Spleen (tissue), 11 donors: ENCODE measurements around the gene DNAJC27. TPM values are rescaled to one million over a fixed set of nuclear protein-coding genes. Genes with fewer than 3 reads are reported as not detected.

Source experiments
- DNase-seq: peaks from one replicate; pipeline ENCODE4 v3.0.0-alpha.2; 2020
- H3K27ac ChIP-seq, 8 donors: fragments of 200-600 bp; sonication (generic) in 7 of 8; 1 replicate in 4 of 8; 2 replicates in 4 of 8; pipeline versions ENCODE4 v1.5.0 to v1.8.0; 2016 to 2021; ENCODE audit warnings: inconsistent platforms in 4 of 8, mild to moderate bottlenecking in 4 of 8, moderate library complexity in 1 of 8
- H3K27me3 ChIP-seq, 7 donors: fragments of 200-600 bp; sonication (generic) in 6 of 7; replicated peaks in 1 of 7; 1 replicate in 4 of 7; 2 replicates in 3 of 7; pipeline versions ENCODE4 v1.5.0 to v1.8.0; 2016 to 2021; ENCODE audit warnings: inconsistent platforms in 3 of 7, mild to moderate bottlenecking in 1 of 7
- H3K36me3 ChIP-seq, 6 donors: fragments of 200-600 bp; sonication (generic) in 5 of 6; 1 replicate in 4 of 6; 2 replicates in 2 of 6; pipeline versions ENCODE4 v1.5.0 to v1.8.0; 2016 to 2021; ENCODE audit warnings: inconsistent platforms in 2 of 6
- H3K4me1 ChIP-seq, 6 donors: fragments of 200-600 bp; sonication (generic) in 5 of 6; 1 replicate in 3 of 6; 2 replicates in 3 of 6; pipeline versions ENCODE4 v1.5.0 to v1.8.0; 2016 to 2021; ENCODE audit warnings: inconsistent platforms in 3 of 6
- H3K4me3 ChIP-seq, 8 donors: fragments of 200-600 bp; sonication (generic) in 7 of 8; 1 replicate in 4 of 8; 2 replicates in 4 of 8; pipeline versions ENCODE4 v1.5.0 to v1.8.0; 2016 to 2021; ENCODE audit warnings: inconsistent platforms in 4 of 8, mild to moderate bottlenecking in 4 of 8, moderate library complexity in 2 of 8
- H3K9me3 ChIP-seq, 8 donors: fragments of 200-600 bp; sonication (generic) in 7 of 8; 1 replicate in 4 of 8; 2 replicates in 4 of 8; pipeline versions ENCODE4 v1.5.0 to v1.8.0; 2016 to 2021; ENCODE audit warnings: inconsistent platforms in 4 of 8
- CTCF ChIP-seq, 11 experiments: fragments of 200-600 bp in 7 of 11; fragments of 450-650 bp in 4 of 11; sonication (generic) in 4 of 11; IDR thresholded peaks in 8 of 11; conservative IDR thresholded peaks in 3 of 11; 1 replicate in 7 of 11; 2 replicates in 4 of 11; pipeline versions ENCODE4 v1.4.0 to v1.8.0; 2016 to 2021; ENCODE audit warnings: antibody characterized with exemption in 11 of 11, inconsistent platforms in 4 of 11, mild to moderate bottlenecking in 1 of 11
- POLR2A ChIP-seq, 3 donors: fragments of 450-650 bp; IDR thresholded peaks; one replicate each; pipeline ENCODE4 v1.5.1; 2017; ENCODE audit warnings: antibody characterized with exemption in 3 of 3, mild to moderate bottlenecking in 1 of 3
- POLR2AphosphoS5 ChIP-seq, 3 donors: sonication (generic); formaldehyde crosslinking; IDR thresholded peaks; one replicate each; pipeline ENCODE4 v1.5.1; 2017; ENCODE audit warnings: antibody characterized with exemption in 3 of 3
- WGBS, 5 donors: extraction: QIAGEN DNeasy Blood & Tissue Kit in 3 of 5; methylation state at CpG; one replicate each; pipeline versions ENCODE4 v1.1.5 to v1.1.7; 2013 to 2018; 5-methylcytosine and 5-hydroxymethylcytosine counted together
- intact Hi-C: fragments of 100-400 bp; cut with DNase I; formaldehyde crosslinking; loops from one replicate; pipeline ENCODE4 v1.15.0; 2023; ENCODE audit warnings: low total_unique reads
- polyA plus RNA-seq, 3 donors: library from polyadenylated mRNA; stranded (reverse); fragments of 200-250 nt; gene quantifications; one replicate each; pipeline ENCODE4 v1.2.1, GENCODE V29; 2013
- total RNA-seq, 7 donors: library from RNA; depleted of rRNA in 3 of 7; stranded (reverse); fragments of >200 nt in 3 of 7; fragmentation: NEBNext Ultra II Directional in 4 of 7; extraction: Animal tissue kit (Norgen Biotek cat#: 25700) in 4 of 7; gene quantifications; one replicate each; pipeline versions ENCODE4 v1.1.0 to v1.2.1, GENCODE V29; 2016 to 2021
- donor health status: healthy with polysubstance abuse.
- donor health status: DM: no; HTN: no; CAD: no; lungs with moderate emphysema.
- donor health status: DM: no; HTN: no; CAD: no.
- donor health status: Bipolar disorder and iron deficiency.
- donor health status: healthy.
- donor health status: DM: no; HTN: no; CAD: no.
- donor health status: DM: yes; HTN: yes; CAD: no.

Gene DNAJC27
- total and polyA plus RNA-seq, 10 donors, result 1.7 to 10.5 (median 6.9) TPM

GRCh38 chr2:24915796-24916195, 56.0 kb downstream of the DNAJC27 start:
- H3K9me3 ChIP-seq, result no peaks in the 10 kb centered on the region
- no peak for TF ChIP-seq POLR2AphosphoS5 (IDR thresholded peaks at IDR 0.05)
- no peak for TF ChIP-seq CTCF (IDR thresholded peaks at IDR 0.05 in 8 of 11, conservative IDR thresholded peaks at IDR 0.05 in 3 of 11)
- no peak for TF ChIP-seq POLR2A (IDR thresholded peaks at IDR 0.05)
- peak; percentile 29 for DNase-seq
- intact Hi-C loops, result no loop called here
- H3K4me3 ChIP-seq, result no peak overlapping the region
- peaks cover 0 to 18% (median 0%) of the 10 kb centered on the region in 6 donors for H3K36me3 ChIP-seq
- H3K4me1 ChIP-seq, result peaks cover 5 to 33% (median 27%) of the 10 kb centered on the region in 6 donors
- no peak overlapping the region for H3K27ac ChIP-seq
- 90 to 95% (median 94%) methylated on average over 4 of the region's 4 CpGs for WGBS, 5 donors
- H3K27me3 ChIP-seq, result peaks cover 0 to 8% (median 0%) of the 10 kb centered on the region in 7 donors

GRCh38 chr2:24915175-24915574, 56.6 kb downstream of the DNAJC27 start:
- intact Hi-C loops, result no loop called here

GRCh38 chr2:24914713-24915112, 57.0 kb downstream of the DNAJC27 start:
- no peak overlapping the region for H3K4me3 ChIP-seq
- H3K9me3 ChIP-seq, result peaks cover 0 to 10% (median 6%) of the 10 kb centered on the region in 8 donors
- 74 to 91% (median 80%) methylated on average over 5 of the region's 5 CpGs for WGBS, 5 donors
- DNase-seq, result peak; percentile 44
- no peak overlapping the region for H3K27ac ChIP-seq
- H3K36me3 ChIP-seq, result peaks cover 0 to 18% (median 0%) of the 10 kb centered on the region in 6 donors
- intact Hi-C loops, result no loop called here
- H3K4me1 ChIP-seq, result peaks cover 5 to 28% (median 24%) of the 10 kb centered on the region in 6 donors
- H3K27me3 ChIP-seq, result peaks cover 0 to 4% (median 0%) of the 10 kb centered on the region in 7 donors
- TF ChIP-seq POLR2AphosphoS5 (IDR thresholded peaks at IDR 0.05) (no peak), POLR2A (IDR thresholded peaks at IDR 0.05) (no peak), CTCF (IDR thresholded peaks at IDR 0.05 in 8 of 11, conservative IDR thresholded peaks at IDR 0.05 in 3 of 11) (no peak)

More at GRCh38 chr2:24915175-24915574, 56.6 kb downstream of the DNAJC27 start:
- TF ChIP-seq POLR2A (IDR thresholded peaks at IDR 0.05), result no peak
- no peak for TF ChIP-seq CTCF (IDR thresholded peaks at IDR 0.05 in 8 of 11, conservative IDR thresholded peaks at IDR 0.05 in 3 of 11)
- TF ChIP-seq POLR2AphosphoS5 (IDR thresholded peaks at IDR 0.05), result no peak
- H3K4me3 ChIP-seq, result no peak overlapping the region
- peaks cover 5 to 28% (median 24%) of the 10 kb centered on the region in 6 donors for H3K4me1 ChIP-seq
- peaks cover 0 to 4% (median 0%) of the 10 kb centered on the region in 7 donors for H3K27me3 ChIP-seq
- WGBS, 5 donors, result 84 to 91% (median 89%) methylated on average over 8 of the region's 8 CpGs
- H3K27ac ChIP-seq, result no peak overlapping the region
- H3K36me3 ChIP-seq, result peaks cover 0 to 18% (median 0%) of the 10 kb centered on the region in 6 donors
- H3K9me3 ChIP-seq, result peaks cover 0 to 6% (median 2%) of the 10 kb centered on the region in 8 donors
- DNase-seq, result peak; percentile 31

GRCh38 chr2:24913911-24914310, 57.8 kb downstream of the DNAJC27 start:
- H3K27ac ChIP-seq, result no peak overlapping the region
- peak; percentile 48 for DNase-seq

More at GRCh38 chr2:24913911-24914310, 57.8 kb downstream of the DNAJC27 start:
- H3K27me3 ChIP-seq, result no peaks in the 10 kb centered on the region
- peaks cover 3 to 22% (median 18%) of the 10 kb centered on the region in 6 donors for H3K4me1 ChIP-seq
- H3K36me3 ChIP-seq, result peaks cover 0 to 18% (median 0%) of the 10 kb centered on the region in 6 donors
- WGBS, 5 donors, result 93 to 98% (median 96%) methylated on average over 9 of the region's 9 CpGs
- intact Hi-C loops, result no loop called here
- H3K4me3 ChIP-seq, result no peak overlapping the region
- TF ChIP-seq CTCF (IDR thresholded peaks at IDR 0.05 in 8 of 11, conservative IDR thresholded peaks at IDR 0.05 in 3 of 11) (no peak), POLR2A (IDR thresholded peaks at IDR 0.05) (no peak), POLR2AphosphoS5 (IDR thresholded peaks at IDR 0.05) (no peak)
- peaks cover 0 to 11% (median 6%) of the 10 kb centered on the region in 8 donors for H3K9me3 ChIP-seq
